H7 (cell line): ENCODE results near the gene NDUFAF5. TPM values are rescaled to one million over a fixed set of nuclear protein-coding genes. Genes with fewer than 3 reads are reported as not detected.
A peak's percentile ranks its signal among the peaks of the same experiment; 100 is the strongest.
"Not testable (repeated sequence)": the region's sequence is repeated elsewhere in the genome, so short reads cannot be mapped to it uniquely, and the experiment has no call there.

Source experiments
- DNase-seq: peaks from one replicate; pipeline ENCODE4 v3.0.0; 2012
- H3K27me3 ChIP-seq: 2 replicates; pipeline ENCODE4 v1.6.0; 2011; ENCODE audit warnings: mild to moderate bottlenecking, low read length; ENCODE audit not compliant: control insufficient read depth, insufficient read depth
- H3K36me3 ChIP-seq: replicated peaks from 2 replicates; pipeline ENCODE4 v1.5.1; 2011; ENCODE audit warnings: low read length; ENCODE audit not compliant: control insufficient read depth, insufficient read depth
- H3K4me3 ChIP-seq: 2 replicates; pipeline ENCODE4 v1.5.1; 2011; ENCODE audit warnings: low read depth, mild to moderate bottlenecking, control low read depth, low read length, moderate library complexity; ENCODE audit not compliant: insufficient read depth
- total RNA-seq: library from RNA; depleted of rRNA; stranded (reverse); fragments of >200 nt; shearing (Covaris generic); gene quantifications from 2 replicates; pipeline ENCODE4 v1.2.3, GENCODE V29; 2014; rRNA removed

The NDUFAF5 gene
- total RNA-seq, result 23.7 and 24.9 TPM in 2 replicates

DNA sequence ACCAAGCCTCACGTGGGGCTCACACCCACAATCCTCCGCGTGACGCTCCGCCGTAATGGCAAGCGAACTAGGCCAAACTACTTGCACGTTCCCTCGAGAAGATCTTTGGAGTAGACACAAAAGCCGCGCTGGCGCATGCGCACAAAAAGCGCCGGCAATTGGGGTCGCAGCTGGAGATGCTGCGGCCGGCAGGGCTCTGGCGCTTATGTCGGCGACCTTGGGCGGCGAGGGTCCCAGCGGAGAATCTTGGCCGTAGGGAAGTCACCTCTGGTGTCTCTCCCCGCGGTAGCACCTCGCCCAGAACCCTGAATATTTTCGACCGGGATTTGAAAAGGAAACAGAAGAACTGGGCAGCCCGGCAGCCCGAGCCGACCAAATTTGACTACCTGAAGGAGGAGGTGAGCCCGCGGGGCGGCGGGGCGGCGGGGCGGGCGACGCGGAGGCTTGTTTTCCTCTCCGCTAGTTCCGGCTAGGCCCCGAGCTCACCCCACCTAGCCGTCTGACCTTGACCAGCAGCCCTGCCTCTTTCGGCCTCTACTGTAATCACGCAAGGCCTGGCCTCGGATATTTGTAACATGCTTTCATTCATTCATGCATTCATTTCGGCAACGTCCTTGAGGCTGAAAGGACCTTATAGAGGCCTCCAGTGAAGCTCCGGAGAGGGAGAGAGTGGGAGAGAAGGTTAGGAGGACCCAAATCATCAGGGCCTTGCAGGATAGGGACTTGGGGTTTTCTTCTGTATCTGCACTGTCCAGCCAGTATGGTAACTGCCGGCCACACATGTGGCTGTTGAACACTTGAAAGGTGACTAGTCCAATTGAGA is at the start of gene NDUFAF5, which contains the start of gene ESF1:
Gene NDUFAF5, plus strand, starts transcription at position 136 of the 823 bp plus-strand sequence. Its CDS starts 41 bp downstream, at position 177.
Gene ESF1, minus strand, starts transcription at position 27 of the 823 bp plus-strand sequence. CDS start 1,779 bp downstream, outside the sequence.
- Histone ChIP-seq H3K27me3 (no peaks in the 10 kb centered on the region), H3K4me3 (peak within 1 kb of the TSS; percentile 99), H3K36me3 (peaks cover 18% of the 10 kb centered on the region)
- peak; percentile 87 for DNase-seq

GRCh38 chr20:13735826-13736225 is 49.0 kb upstream of the NDUFAF5 start:
- H3K4me3 ChIP-seq, result no peak overlapping the region
- no peak for DNase-seq
- H3K27me3 ChIP-seq, result no peaks in the 10 kb centered on the region
- peaks cover 4% of the 10 kb centered on the region for H3K36me3 ChIP-seq

DNA sequence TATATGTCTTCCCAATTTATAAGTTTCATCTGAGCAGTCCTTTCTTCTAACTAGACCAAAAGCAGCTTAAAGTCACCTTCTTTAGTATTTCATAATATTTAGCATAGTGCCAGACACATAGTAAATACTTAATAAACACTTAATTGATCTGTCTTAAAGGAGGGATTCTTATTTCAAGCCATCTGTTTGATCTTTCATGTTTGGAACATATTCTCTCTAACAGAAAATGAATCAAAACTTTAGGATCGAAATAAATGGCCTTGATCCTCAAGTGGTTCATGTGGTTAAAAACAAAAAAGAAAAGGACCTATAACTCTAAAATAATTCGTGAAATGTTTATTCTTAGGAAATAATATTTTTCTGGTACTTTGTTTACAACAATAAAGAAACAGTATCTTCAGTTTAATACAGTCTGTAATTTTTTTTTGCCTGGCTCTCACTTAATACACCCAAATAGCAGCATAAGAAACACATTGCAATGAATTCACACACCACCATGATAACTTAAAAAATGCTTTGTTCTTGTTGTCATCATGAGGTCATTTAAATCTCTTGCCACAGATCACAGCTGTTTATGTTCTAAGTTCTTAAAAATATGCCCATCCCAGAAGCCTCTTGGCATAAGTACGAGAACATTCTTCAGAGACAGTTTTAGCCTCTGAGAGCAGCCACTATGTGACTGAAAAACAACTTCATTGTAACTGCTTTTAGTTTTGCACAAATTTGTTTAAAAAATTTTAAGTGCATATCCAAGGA is 48.2 kb upstream of the NDUFAF5 start:
- peaks cover 6% of the 10 kb centered on the region for H3K36me3 ChIP-seq
- H3K27me3 ChIP-seq, result no peaks in the 10 kb centered on the region
- DNase-seq, result no peak
- no peak overlapping the region for H3K4me3 ChIP-seq

DNA sequence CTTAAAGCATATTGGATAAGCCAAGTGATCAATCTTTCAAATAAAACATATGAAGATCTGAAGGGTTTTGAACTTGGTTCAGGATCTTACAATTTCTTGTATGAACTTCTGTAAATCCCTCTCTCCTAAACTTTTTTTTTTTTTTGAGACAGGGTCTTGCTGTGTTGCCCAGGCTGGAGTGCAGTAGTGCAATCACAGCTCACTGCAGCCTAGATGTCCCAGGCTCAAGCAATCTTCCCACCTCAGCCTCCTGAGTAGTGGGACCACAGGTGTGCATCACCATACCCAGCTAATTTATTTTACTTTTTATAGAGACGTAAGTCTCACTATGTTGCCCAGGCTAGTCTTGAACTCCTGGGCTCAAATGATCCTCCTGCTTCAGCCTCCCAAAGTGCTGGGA is 46.6 kb upstream of the NDUFAF5 start:
- H3K36me3 ChIP-seq, H3K27me3 ChIP-seq, DNase-seq, H3K4me3 ChIP-seq: not testable (repeated sequence)

GRCh38 chr20:13739731-13740649 is 44.8 kb upstream of the NDUFAF5 start:
- no peak for DNase-seq
- Histone ChIP-seq H3K27me3 (no peaks in the 10 kb centered on the region), H3K36me3 (peaks cover 2% of the 10 kb centered on the region), H3K4me3 (no peak overlapping the region)

DNA sequence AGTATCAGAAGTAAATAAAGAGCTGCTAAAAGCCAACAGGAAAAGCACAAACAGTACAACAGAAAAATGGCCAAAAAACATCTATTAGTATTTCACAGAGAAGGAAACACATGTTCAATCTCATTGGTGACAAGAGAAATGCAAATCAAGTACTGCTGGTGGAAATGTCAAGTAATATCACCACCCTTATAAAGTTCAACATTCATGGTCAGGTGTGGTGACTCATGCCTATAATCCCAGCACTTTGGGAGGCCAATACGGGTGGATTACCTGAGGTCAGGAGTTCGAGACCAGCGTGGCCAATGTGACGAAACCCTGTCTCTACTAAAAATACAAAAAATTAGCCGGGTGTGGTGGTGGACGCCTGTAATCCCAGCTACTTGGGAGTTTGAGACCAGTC is 42.9 kb upstream of the NDUFAF5 start:
- H3K27me3 ChIP-seq, result no peaks in the 10 kb centered on the region
- peaks cover 2% of the 10 kb centered on the region for H3K36me3 ChIP-seq
- H3K4me3 ChIP-seq, result no peak overlapping the region
- DNase-seq, result no peak

GRCh38 chr20:13744352-13744751 is 40.5 kb upstream of the NDUFAF5 start:
- no peak for DNase-seq
- Histone ChIP-seq H3K36me3 (peaks cover 4% of the 10 kb centered on the region), H3K4me3 (no peak overlapping the region), H3K27me3 (no peaks in the 10 kb centered on the region)

DNA sequence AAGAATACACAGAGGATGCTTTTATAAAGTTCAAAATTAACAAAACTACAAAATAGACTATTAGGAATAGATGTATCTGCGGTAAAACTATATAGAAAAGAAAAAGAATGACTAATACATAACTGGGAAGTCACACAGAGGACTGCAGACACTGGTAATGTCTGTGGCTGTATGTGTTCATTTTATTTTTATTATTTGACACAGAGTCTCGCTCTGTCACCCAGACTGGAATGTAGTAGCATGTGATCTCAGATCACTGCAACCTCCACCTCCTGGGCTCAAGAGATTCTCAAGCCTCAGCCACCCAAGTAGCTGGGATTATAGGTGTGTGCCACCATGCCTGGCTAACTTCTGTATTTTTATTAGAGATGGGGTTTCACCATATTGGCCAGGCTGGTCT is 39.0 kb upstream of the NDUFAF5 start:
- Histone ChIP-seq H3K4me3 (no peak overlapping the region), H3K36me3 (peaks cover 4% of the 10 kb centered on the region), H3K27me3 (no peaks in the 10 kb centered on the region)
- DNase-seq, result no peak

- no peak for DNase-seq
- peaks cover 3% of the 10 kb centered on the region for H3K36me3 ChIP-seq
- H3K4me3 ChIP-seq, result no peak overlapping the region
- H3K27me3 ChIP-seq, result no peaks in the 10 kb centered on the region
Measured at GRCh38 chr20:13749811-13750210, 35.0 kb upstream of the NDUFAF5 start.

- Histone ChIP-seq H3K27me3 (no peaks in the 10 kb centered on the region), H3K36me3 (peaks cover 9% of the 10 kb centered on the region), H3K4me3 (no peak overlapping the region)
- no peak for DNase-seq
Measured at GRCh38 chr20:13753436-13754036, 31.3 kb upstream of the NDUFAF5 start.

DNA sequence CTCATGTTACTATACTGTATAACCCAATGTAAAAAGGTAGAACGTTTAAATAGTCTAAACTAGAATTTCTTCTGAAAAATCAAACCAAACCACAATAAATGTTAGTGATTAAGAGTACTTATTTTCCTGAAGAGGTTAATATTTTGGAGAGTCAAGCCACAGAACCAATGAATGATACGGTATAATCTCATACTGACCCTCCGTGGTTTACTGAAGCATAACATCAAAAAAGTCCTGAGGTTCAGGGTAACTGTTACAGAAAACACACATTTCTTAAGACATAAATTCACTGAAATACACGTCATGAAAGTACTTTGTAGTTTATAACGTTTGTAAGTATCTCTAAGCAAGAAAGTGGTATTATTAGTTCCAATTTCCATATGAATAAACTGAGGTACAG is 29.0 kb upstream of the NDUFAF5 start:
- no peak for DNase-seq
- Histone ChIP-seq H3K36me3 (peaks cover 20% of the 10 kb centered on the region), H3K4me3 (no peak overlapping the region), H3K27me3 (no peaks in the 10 kb centered on the region)

GRCh38 chr20:13756551-13756950 is 28.3 kb upstream of the NDUFAF5 start:
- H3K36me3 ChIP-seq, result peaks cover 20% of the 10 kb centered on the region
- DNase-seq, result no peak
- H3K4me3 ChIP-seq, result no peak overlapping the region
- no peaks in the 10 kb centered on the region for H3K27me3 ChIP-seq

GRCh38 chr20:13758884-13759283 is 25.9 kb upstream of the NDUFAF5 start:
- peaks cover 23% of the 10 kb centered on the region for H3K36me3 ChIP-seq
- H3K27me3 ChIP-seq, result no peaks in the 10 kb centered on the region
- no peak for DNase-seq
- H3K4me3 ChIP-seq, result no peak overlapping the region

GRCh38 chr20:13760451-13760946 is 24.3 kb upstream of the NDUFAF5 start:
- H3K4me3 ChIP-seq, H3K27me3 ChIP-seq, DNase-seq: not testable (repeated sequence)
- peaks cover 33% of the 10 kb centered on the region for H3K36me3 ChIP-seq
